ENCODE data around the gene C17orf107. TPM values are rescaled to one million over a fixed set of nuclear protein-coding genes. Genes with fewer than 3 reads are reported as not detected.

The C17orf107 gene
- total and polyA plus RNA-seq, 2 of the 13 experiments (the other 11 are each of a cell fraction or from before 2014, with no cell fraction given): 0.20 to 0.59 TPM

DNA sequence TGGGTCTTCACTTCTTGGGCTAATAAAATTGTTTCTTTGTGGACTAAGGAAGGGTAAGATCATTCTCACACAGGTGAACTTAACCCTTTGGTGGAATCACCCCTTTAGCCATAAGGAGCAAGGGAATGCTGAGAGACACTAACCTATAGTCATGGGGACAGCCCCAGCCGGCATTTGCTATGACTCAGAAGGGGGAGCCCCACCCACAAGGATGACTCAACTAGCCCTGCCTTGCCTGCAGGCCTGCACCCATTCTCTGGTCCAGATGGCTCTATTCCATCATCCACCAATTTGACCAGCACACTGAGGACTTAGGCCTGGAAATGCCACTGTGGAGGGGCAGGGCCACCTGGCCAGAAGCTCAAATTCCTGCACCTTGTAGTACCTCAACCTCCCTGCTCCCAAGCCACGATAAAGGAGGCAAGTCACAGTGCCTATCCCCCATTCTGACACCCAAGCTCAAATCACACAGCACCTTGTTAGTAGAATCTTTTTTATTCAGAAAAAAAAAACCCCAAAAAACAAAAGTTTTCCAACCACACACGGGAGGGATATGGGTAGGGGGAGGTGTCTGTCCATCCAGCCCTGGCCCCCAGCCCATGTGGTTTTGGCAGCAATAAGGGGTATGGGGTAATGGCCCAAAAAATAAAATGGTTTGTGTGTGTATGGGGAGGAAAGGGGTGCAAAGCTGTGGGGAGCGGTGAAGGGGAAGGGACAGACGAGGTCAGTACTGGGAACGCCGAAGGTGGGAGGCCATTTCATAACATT lies 46.0 kb downstream of the C17orf107 start (continued):
- TF ChIP-seq, protein P1, sequence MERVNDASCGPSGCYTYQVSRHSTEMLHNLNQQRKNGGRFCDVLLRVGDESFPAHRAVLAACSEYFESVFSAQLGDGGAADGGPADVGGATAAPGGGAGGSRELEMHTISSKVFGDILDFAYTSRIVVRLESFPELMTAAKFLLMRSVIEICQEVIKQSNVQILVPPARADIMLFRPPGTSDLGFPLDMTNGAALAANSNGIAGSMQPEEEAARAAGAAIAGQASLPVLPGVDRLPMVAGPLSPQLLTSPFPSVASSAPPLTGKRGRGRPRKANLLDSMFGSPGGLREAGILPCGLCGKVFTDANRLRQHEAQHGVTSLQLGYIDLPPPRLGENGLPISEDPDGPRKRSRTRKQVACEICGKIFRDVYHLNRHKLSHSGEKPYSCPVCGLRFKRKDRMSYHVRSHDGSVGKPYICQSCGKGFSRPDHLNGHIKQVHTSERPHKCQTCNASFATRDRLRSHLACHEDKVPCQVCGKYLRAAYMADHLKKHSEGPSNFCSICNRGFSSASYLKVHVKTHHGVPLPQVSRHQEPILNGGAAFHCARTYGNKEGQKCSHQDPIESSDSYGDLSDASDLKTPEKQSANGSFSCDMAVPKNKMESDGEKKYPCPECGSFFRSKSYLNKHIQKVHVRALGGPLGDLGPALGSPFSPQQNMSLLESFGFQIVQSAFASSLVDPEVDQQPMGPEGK (CRISPR knock-in tag; IDR thresholded peaks at IDR 0.05): peak; percentile 40
- TF ChIP-seq, protein P2, sequence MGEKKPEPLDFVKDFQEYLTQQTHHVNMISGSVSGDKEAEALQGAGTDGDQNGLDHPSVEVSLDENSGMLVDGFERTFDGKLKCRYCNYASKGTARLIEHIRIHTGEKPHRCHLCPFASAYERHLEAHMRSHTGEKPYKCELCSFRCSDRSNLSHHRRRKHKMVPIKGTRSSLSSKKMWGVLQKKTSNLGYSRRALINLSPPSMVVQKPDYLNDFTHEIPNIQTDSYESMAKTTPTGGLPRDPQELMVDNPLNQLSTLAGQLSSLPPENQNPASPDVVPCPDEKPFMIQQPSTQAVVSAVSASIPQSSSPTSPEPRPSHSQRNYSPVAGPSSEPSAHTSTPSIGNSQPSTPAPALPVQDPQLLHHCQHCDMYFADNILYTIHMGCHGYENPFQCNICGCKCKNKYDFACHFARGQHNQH (CRISPR knock-in tag; IDR thresholded peaks at IDR 0.05): 0 out of 2 replicates have a peak, but pooled peaks have one; percentile 22
- TF ChIP-seq KLF13 (CRISPR knock-in tag; IDR thresholded peaks at IDR 0.05): no peak
- TF ChIP-seq FOSL2 (CRISPR knock-in tag; IDR thresholded peaks at IDR 0.05): peak; percentile 97
- TF ChIP-seq ZNF629 (CRISPR knock-in tag; conservative IDR thresholded peaks at IDR 0.05): peak; percentile 85
- TF ChIP-seq EP300 (IDR thresholded peaks at IDR 0.05; ENCODE audit: low read depth in 2 of 2, low read length in 2 of 2): no peak
- no peak for TF ChIP-seq EP300 (CRISPR knock-in tag; IDR thresholded peaks at IDR 0.05; ENCODE audit: borderline replicate concordance)
- TF ChIP-seq GABPA (IDR thresholded peaks at IDR 0.05; ENCODE audit: low read depth, low read length): no peak
- TF ChIP-seq GABPA (CRISPR knock-in tag; IDR thresholded peaks at IDR 0.05; ENCODE audit: low read depth): peak; percentile 43; the same call in 1 of the 2 replicates
- no peak for TF ChIP-seq SNAI1 (CRISPR knock-in tag; IDR thresholded peaks at IDR 0.05; ENCODE audit: borderline replicate concordance)
- TF ChIP-seq, protein P3, sequence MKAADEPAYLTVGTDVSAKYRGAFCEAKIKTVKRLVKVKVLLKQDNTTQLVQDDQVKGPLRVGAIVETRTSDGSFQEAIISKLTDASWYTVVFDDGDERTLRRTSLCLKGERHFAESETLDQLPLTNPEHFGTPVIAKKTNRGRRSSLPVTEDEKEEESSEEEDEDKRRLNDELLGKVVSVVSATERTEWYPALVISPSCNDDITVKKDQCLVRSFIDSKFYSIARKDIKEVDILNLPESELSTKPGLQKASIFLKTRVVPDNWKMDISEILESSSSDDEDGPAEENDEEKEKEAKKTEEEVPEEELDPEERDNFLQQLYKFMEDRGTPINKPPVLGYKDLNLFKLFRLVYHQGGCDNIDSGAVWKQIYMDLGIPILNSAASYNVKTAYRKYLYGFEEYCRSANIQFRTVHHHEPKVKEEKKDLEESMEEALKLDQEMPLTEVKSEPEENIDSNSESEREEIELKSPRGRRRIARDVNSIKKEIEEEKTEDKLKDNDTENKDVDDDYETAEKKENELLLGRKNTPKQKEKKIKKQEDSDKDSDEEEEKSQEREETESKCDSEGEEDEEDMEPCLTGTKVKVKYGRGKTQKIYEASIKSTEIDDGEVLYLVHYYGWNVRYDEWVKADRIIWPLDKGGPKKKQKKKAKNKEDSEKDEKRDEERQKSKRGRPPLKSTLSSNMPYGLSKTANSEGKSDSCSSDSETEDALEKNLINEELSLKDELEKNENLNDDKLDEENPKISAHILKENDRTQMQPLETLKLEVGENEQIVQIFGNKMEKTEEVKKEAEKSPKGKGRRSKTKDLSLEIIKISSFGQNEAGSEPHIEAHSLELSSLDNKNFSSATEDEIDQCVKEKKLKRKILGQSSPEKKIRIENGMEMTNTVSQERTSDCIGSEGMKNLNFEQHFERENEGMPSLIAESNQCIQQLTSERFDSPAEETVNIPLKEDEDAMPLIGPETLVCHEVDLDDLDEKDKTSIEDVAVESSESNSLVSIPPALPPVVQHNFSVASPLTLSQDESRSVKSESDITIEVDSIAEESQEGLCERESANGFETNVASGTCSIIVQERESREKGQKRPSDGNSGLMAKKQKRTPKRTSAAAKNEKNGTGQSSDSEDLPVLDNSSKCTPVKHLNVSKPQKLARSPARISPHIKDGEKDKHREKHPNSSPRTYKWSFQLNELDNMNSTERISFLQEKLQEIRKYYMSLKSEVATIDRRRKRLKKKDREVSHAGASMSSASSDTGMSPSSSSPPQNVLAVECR (CRISPR knock-in tag; IDR thresholded peaks at IDR 0.05; ENCODE audit: borderline replicate concordance): 0 out of 2 replicates have a peak, but pooled peaks have one; percentile 26
- TF ChIP-seq KLF6 (CRISPR knock-in tag; IDR thresholded peaks at IDR 0.05): no peak
- TF ChIP-seq NPAS2 (CRISPR knock-in tag; IDR thresholded peaks at IDR 0.05; ENCODE audit: borderline replicate concordance): no peak

All from HepG2 (cell line).